Mesendoderm (in vitro differentiated cells): ENCODE data around the gene SNW1.
"Not testable (repeated sequence)": the region's sequence is repeated elsewhere in the genome, so short reads cannot be mapped to it uniquely, and the experiment has no call there.

Experiments used
- DNase-seq: peaks from one replicate; pipeline ENCODE4 v3.0.0; 2013
- H2AK5ac ChIP-seq: 2 replicates; pipeline ENCODE4 v1.6.1; 2013; ENCODE audit warnings: low read length, inconsistent platforms
- H2BK120ac ChIP-seq: 2 replicates; pipeline ENCODE4 v1.6.1; 2013; ENCODE audit warnings: low read depth, mild to moderate bottlenecking, low read length, moderate library complexity, mixed read lengths
- H2BK15ac ChIP-seq: replicated peaks from 2 replicates; pipeline ENCODE4 v1.6.1; 2013; ENCODE audit warnings: low read depth, mild to moderate bottlenecking, moderate library complexity
- H2BK5ac ChIP-seq: 2 replicates; pipeline ENCODE4 v1.6.1; 2013; ENCODE audit warnings: low read length, inconsistent platforms
- H3K18ac ChIP-seq: 2 replicates; pipeline ENCODE4 v1.6.1; 2013; ENCODE audit warnings: mild to moderate bottlenecking, low read length, mixed read lengths
- H3K23ac ChIP-seq: one replicate; pipeline ENCODE4 v1.6.1; 2013; ENCODE audit warnings: low read length
- H3K27ac ChIP-seq: 2 replicates; pipeline ENCODE4 v1.5.1; 2013; ENCODE audit warnings: low read depth, mild to moderate bottlenecking, inconsistent platforms, low read length, moderate library complexity
- H3K27me3 ChIP-seq: 2 replicates; pipeline ENCODE4 v1.6.1; 2013; ENCODE audit warnings: low read length, control low read depth, mild to moderate bottlenecking, inconsistent platforms; ENCODE audit not compliant: insufficient read depth, poor library complexity
- H3K36me3 ChIP-seq: 2 replicates; pipeline ENCODE4 v1.6.1; 2013; ENCODE audit warnings: low read length, inconsistent platforms; ENCODE audit not compliant: control insufficient read depth, insufficient read depth
- H3K4ac ChIP-seq: one replicate; pipeline ENCODE4 v1.6.1; 2013; ENCODE audit warnings: low read depth, mild to moderate bottlenecking, low read length, moderate library complexity
- H3K4me1 ChIP-seq: 2 replicates; pipeline ENCODE4 v1.6.1; 2013; ENCODE audit warnings: low read depth, low read length, inconsistent platforms; ENCODE audit not compliant: control insufficient read depth
- H3K4me2 ChIP-seq: 2 replicates; pipeline ENCODE4 v1.6.1; 2013; ENCODE audit warnings: low read length
- H3K4me3 ChIP-seq: 2 replicates; pipeline ENCODE4 v1.5.1; 2013; ENCODE audit warnings: mild to moderate bottlenecking, low read length
- H3K56ac ChIP-seq: one replicate; pipeline ENCODE4 v1.6.1; 2013; ENCODE audit warnings: low read length
- H3K79me1 ChIP-seq: 2 replicates; pipeline ENCODE4 v1.6.1; 2013; ENCODE audit warnings: low read length, inconsistent platforms
- H3K79me2 ChIP-seq: 2 replicates; pipeline ENCODE4 v1.6.1; 2013; ENCODE audit warnings: mild to moderate bottlenecking, low read length; ENCODE audit not compliant: control insufficient read depth, insufficient read depth
- H3K9ac ChIP-seq: 2 replicates; pipeline ENCODE4 v1.6.1; 2013; ENCODE audit warnings: low read length, inconsistent platforms
- H4K5ac ChIP-seq: one replicate; pipeline ENCODE4 v1.6.1; 2013; ENCODE audit warnings: low read length
- H4K8ac ChIP-seq: one replicate; pipeline ENCODE4 v1.6.1; 2013; ENCODE audit warnings: low read depth, mild to moderate bottlenecking, control low read depth, low read length, moderate library complexity
- WGBS: extraction: QIAGEN DNeasy Blood & Tissue Kit; methylation state at CpG from one replicate; pipeline ENCODE4 v1.1.7; 2013; ENCODE audit warnings: low lambda C conversion rate, missing lambda C conversion rate; ENCODE audit not compliant: insufficient coverage; ENCODE audit errors: extremely low coverage; 5-methylcytosine and 5-hydroxymethylcytosine counted together

Gene SNW1

DNA sequence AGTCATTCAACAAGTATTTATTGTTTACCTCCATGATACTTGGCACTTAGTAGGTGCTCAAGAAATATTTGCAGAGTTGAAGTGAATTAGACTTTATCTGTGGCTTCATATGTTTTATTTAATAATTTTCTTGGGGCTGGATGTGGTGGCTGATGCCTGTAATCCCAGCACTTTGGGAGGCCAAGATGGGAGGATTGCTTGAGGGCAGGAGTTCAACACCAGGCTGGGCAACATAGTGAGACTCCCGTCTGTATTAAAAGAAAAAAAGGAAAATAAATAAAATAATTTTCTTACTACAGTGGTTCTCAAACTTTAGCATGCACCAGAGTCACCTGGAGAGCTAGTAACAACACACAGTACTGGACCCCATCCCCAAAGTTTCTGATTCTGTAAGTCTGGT, 39.9 kb upstream of the SNW1 start:
- Histone ChIP-seq H2BK15ac (no peak overlapping the region), H3K4me2 (no peak overlapping the region), H2AK5ac (no peak overlapping the region), H4K8ac (no peak overlapping the region), H3K4ac (no peak overlapping the region), H3K23ac (no peak overlapping the region), H3K18ac (no peak overlapping the region), H3K4me1 (no peaks in the 10 kb centered on the region), H3K27me3 (no peaks in the 10 kb centered on the region), H2BK120ac (no peak overlapping the region), H3K79me2 (no peaks in the 10 kb centered on the region), H3K4me3 (no peak overlapping the region), H3K36me3 (no peaks in the 10 kb centered on the region), H3K9ac (no peak overlapping the region), H3K79me1 (no peaks in the 10 kb centered on the region), H4K5ac (no peak overlapping the region), H3K27ac (no peak overlapping the region), H2BK5ac (no peak overlapping the region), H3K56ac (no peak overlapping the region)
- no peak for DNase-seq
- no CpG with 5 or more reads among the region's 1 CpG for whole genome bisulfite sequencing

DNA sequence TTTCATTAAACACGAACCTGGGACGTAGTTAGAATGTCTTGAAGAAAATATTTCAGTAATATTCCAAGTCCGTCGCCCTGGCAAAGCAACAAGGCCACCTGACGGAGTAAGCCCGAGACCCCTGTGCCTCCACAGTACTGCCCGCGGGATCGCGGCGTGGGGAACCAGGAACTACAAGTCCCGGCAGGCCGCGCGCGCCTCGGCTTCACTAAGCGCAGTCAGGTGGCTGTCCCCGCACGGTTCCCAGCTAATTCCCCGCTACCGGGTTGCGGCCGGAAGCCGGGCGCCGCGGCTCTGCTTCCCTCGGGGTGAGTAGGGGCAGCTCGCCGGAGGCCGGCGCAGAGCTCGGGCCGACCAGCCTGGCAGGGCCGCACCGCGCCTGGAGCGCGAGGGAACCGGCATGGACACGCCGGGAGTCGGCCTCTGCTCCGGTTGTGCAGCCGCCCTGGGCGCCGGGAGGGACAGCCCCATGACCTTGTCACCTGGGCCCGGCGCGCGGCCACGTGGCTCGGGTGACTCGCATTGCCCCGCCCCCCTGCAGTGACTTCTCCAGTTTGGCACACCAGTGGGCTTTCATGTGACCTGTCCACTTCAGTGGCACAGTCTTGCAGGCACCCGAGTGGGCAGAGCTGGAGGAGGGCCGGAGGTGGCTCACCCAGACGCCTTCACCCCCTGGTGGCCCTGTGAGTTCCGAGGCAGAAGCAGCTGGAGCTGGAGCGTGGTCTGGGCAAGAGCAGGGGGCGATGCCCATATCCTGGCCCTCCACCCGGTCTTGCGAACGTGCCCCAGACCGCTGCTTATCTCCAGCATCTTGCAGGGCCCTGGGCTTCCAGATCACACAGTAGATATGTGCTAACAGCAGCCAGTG, 39.1 kb upstream of the SNW1 start, which contains the start of gene ADCK1:
ADCK1 (plus strand) TSS at position 247 of the 868 bp plus-strand sequence. CDS start 18,870 bp downstream, outside the sequence.
- H3K4me2 ChIP-seq: peak within 1 kb of the TSS; percentile 81
- no peak within 1 kb of the TSS for H2BK120ac ChIP-seq
- H2BK15ac ChIP-seq: no peak within 1 kb of the TSS
- H2BK5ac ChIP-seq: no peak within 1 kb of the TSS
- no peaks in the 10 kb centered on the region for H3K27me3 ChIP-seq
- peak within 1 kb of the TSS; percentile 83 for H3K9ac ChIP-seq
- H3K23ac ChIP-seq: no peak within 1 kb of the TSS
- H2AK5ac ChIP-seq: no peak within 1 kb of the TSS
- no peak within 1 kb of the TSS for H4K8ac ChIP-seq
- H3K79me2 ChIP-seq: no peaks in the 10 kb centered on the region
- H3K4me1 ChIP-seq: no peaks in the 10 kb centered on the region
- no peak within 1 kb of the TSS for H3K4ac ChIP-seq
- no peaks in the 10 kb centered on the region for H3K36me3 ChIP-seq
- peak within 1 kb of the TSS; percentile 73 for H3K18ac ChIP-seq
- peak within 1 kb of the TSS; percentile 97 for H3K56ac ChIP-seq
- H4K5ac ChIP-seq: no peak within 1 kb of the TSS
- DNase-seq: peak; percentile 86
- peak within 1 kb of the TSS; percentile 70 for H3K4me3 ChIP-seq
- no CpG with 5 or more reads among the region's 66 CpGs for WGBS
- no peak within 1 kb of the TSS for H3K27ac ChIP-seq
- H3K79me1 ChIP-seq: no peaks in the 10 kb centered on the region

DNA sequence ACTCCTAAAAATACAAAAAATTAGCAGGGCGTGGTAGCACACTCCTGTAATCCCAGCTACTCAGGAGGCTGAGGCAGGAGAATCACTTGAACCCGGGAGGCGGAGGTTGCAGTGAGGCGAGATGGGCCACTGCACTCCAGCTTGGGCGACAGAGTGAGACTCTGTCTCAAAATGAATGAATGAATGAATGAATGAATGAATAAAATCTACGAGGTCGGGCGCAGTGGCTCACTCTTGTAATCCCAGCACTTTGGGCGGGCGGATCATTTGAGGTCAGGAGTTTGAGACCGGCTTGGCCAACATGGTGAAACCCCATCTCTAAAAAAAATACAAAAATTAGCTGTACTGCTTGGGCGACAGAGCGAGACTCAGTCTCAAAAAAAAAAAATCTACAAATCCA, 38.5 kb upstream of the SNW1 start:
- not testable (repeated sequence) for H3K56ac ChIP-seq, H3K23ac ChIP-seq, H3K18ac ChIP-seq, H3K79me1 ChIP-seq, H2AK5ac ChIP-seq, H4K5ac ChIP-seq, H3K27ac ChIP-seq, H3K4me1 ChIP-seq, H4K8ac ChIP-seq, DNase-seq, H2BK5ac ChIP-seq, H3K4ac ChIP-seq, H3K27me3 ChIP-seq, H3K9ac ChIP-seq, H2BK15ac ChIP-seq, H3K4me2 ChIP-seq, H3K4me3 ChIP-seq, H3K36me3 ChIP-seq, H3K79me2 ChIP-seq, H2BK120ac ChIP-seq
- no CpG with 5 or more reads among the region's 13 CpGs for WGBS

DNA sequence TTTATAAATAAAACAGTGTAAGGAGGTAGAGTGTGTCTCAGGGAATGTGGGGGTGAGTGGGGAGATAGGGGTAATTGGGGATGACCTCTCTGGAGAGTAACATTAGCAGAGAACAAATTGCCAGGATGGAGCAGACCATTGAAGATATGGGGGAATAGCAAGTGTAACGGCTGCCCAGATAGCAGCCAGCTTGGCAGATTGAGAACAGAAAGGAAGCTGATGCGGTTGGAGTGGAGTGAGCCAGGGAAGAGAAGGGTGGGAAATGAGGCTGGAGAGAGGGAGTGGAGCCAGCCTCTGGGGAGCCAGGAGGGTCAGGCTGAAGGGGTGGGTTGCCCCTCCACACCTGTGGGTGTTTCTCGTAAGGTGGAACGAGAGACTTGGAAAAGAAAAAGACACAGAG, 33.4 kb upstream of the SNW1 start:
- Histone ChIP-seq H3K27ac (no peak overlapping the region), H2BK15ac (no peak overlapping the region), H3K27me3 (no peaks in the 10 kb centered on the region), H3K18ac (no peak overlapping the region), H3K56ac (no peak overlapping the region), H2BK5ac (no peak overlapping the region), H3K4me3 (no peak overlapping the region), H3K4me1 (no peaks in the 10 kb centered on the region), H4K8ac (no peak overlapping the region), H3K23ac (no peak overlapping the region), H2AK5ac (no peak overlapping the region), H3K36me3 (no peaks in the 10 kb centered on the region), H3K9ac (no peak overlapping the region), H3K4me2 (no peak overlapping the region), H3K79me2 (no peaks in the 10 kb centered on the region), H3K79me1 (no peaks in the 10 kb centered on the region), H2BK120ac (no peak overlapping the region), H4K5ac (no peak overlapping the region), H3K4ac (no peak overlapping the region)
- DNase-seq: no peak
- WGBS: no CpG with 5 or more reads among the region's 4 CpGs

DNA sequence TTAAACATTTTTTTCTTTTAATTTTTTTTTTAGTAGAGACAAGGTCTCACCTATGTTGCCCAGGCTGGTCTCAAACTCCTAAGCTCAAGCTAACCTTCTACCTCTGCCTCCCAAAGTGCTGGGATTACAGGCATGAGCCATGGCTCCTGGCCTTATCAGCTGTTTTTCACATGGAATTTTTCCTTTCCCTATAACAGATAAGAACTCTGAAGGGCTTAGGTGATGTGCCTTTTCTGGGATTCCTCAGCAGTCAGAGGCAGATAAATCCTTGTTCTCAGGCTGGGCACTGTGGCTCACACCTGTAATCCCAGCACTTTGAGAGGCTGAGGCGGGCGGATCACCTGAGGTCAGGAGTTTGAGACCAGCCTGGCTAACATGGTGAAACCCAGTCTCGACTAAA, 32.3 kb upstream of the SNW1 start:
- no CpG with 5 or more reads among the region's 3 CpGs for WGBS
- H2AK5ac ChIP-seq: not testable (repeated sequence)

DNA sequence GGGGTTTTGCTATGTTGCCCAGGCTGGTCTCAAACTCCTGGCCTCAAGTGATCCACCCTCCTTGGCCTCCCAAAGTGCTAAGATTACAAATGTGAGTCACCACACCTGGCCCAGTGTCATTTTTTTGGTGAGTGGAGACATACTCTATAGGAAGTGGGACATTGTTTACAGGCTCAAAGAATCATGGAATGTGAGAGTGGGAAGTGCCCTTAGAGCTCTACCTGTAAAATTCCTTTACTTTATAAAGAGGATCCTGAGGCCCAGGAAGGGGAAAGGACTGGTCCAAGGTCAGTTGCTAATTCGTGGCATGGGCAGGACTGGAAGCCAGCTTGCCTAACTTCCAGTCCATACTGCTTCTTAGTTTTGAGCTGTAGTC, 30.3 kb upstream of the SNW1 start:
- peak; percentile 18 for DNase-seq
- Histone ChIP-seq H3K18ac (no peak overlapping the region), H3K79me1 (no peaks in the 10 kb centered on the region), H3K27ac (no peak overlapping the region), H3K23ac (no peak overlapping the region), H2AK5ac (no peak overlapping the region), H3K79me2 (no peaks in the 10 kb centered on the region), H2BK5ac (no peak overlapping the region), H2BK120ac (no peak overlapping the region), H4K8ac (no peak overlapping the region), H3K4ac (no peak overlapping the region), H3K4me3 (no peak overlapping the region), H3K9ac (no peak overlapping the region), H2BK15ac (no peak overlapping the region), H3K4me1 (no peaks in the 10 kb centered on the region), H3K27me3 (no peaks in the 10 kb centered on the region), H4K5ac (no peak overlapping the region), H3K56ac (no peak overlapping the region), H3K36me3 (no peaks in the 10 kb centered on the region), H3K4me2 (no peak overlapping the region)
- no CpG with 5 or more reads among the region's 1 CpG for WGBS

More for the DNA sequence above, 32.3 kb upstream of the SNW1 start:
- H3K4ac ChIP-seq, H3K4me3 ChIP-seq, H2BK15ac ChIP-seq, H4K8ac ChIP-seq, H3K36me3 ChIP-seq, H3K18ac ChIP-seq, H3K9ac ChIP-seq, H3K23ac ChIP-seq, H3K4me1 ChIP-seq, H4K5ac ChIP-seq, H3K27ac ChIP-seq, H2BK5ac ChIP-seq, H3K56ac ChIP-seq, H3K4me2 ChIP-seq, H3K79me1 ChIP-seq, H3K27me3 ChIP-seq, H3K79me2 ChIP-seq, H2BK120ac ChIP-seq: not testable (repeated sequence)
- DNase-seq: peak; percentile 71
